RWPE1 (cell line): ENCODE measurements around the gene RGPD5.
"Not testable (repeated sequence)": the region's sequence is repeated elsewhere in the genome, so short reads cannot be mapped to it uniquely, and the experiment has no call there.

ENCODE experiments used
- CTCF ChIA-PET: fragments of 350-600 bp; sonication (Branson Sonifier 250); formaldehyde crosslinking; extraction: SDS; loops from one replicate; lab custom pipeline; 2021; lab: Yijun Ruan, JAX
- POLR2A ChIA-PET: fragments of 400-600 bp; formaldehyde crosslinking; extraction: SDS; loops from one replicate; lab custom pipeline; 2020; ENCODE audit warnings: antibody characterized with exemption; ENCODE audit not compliant: low non-redundant PET; lab: Yijun Ruan, JAX
- DNase-seq: peaks from one replicate; pipeline ENCODE4 v3.0.0; 2012; ENCODE audit warnings: low spot score
- H3K27ac ChIP-seq: fragments of 450-650 bp; 2 replicates; pipeline ENCODE4 v1.5.1; 2017

RGPD5 gene

GRCh38 chr2:109876625-109877024, 82.5 kb downstream of the RGPD5 start:
- CTCF ChIA-PET, POLR2A ChIA-PET: not testable (repeated sequence)

GRCh38 chr2:109882112-109882511, 88.0 kb downstream of the RGPD5 start:
- DNase-seq, H3K27ac ChIP-seq, POLR2A ChIA-PET, CTCF ChIA-PET: not testable (repeated sequence)

More at GRCh38 chr2:109876625-109877024, 82.5 kb downstream of the RGPD5 start:
- DNase-seq, H3K27ac ChIP-seq: not testable (repeated sequence)

- DNase-seq, CTCF ChIA-PET, POLR2A ChIA-PET, H3K27ac ChIP-seq: not testable (repeated sequence)
Measured at GRCh38 chr2:109888414-109888813, 94.3 kb downstream of the RGPD5 start.

DNA sequence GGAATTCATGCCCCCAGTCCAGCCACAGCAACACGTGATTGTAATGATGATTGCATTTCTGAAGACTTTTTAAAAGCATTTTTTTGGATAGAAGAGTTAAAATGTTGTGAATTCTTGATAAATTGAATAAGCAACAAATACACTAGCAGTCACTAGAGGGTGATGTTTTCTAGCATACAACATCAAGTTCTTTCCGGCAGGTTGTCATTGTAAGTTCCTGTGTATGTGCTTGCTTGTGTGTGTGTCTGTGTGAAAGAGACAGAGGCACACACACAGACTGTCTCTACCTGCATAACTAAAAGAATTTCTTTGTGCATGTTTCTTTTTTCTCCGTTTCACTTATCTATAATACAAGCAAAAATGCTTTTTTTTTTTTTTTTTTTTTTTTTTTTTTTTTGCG, 95.8 kb downstream of the RGPD5 start:
- DNase-seq, POLR2A ChIA-PET, CTCF ChIA-PET, H3K27ac ChIP-seq: not testable (repeated sequence)

GRCh38 chr2:109891024-109891423, 96.9 kb downstream of the RGPD5 start:
- H3K27ac ChIP-seq, CTCF ChIA-PET, DNase-seq, POLR2A ChIA-PET: not testable (repeated sequence)

DNA sequence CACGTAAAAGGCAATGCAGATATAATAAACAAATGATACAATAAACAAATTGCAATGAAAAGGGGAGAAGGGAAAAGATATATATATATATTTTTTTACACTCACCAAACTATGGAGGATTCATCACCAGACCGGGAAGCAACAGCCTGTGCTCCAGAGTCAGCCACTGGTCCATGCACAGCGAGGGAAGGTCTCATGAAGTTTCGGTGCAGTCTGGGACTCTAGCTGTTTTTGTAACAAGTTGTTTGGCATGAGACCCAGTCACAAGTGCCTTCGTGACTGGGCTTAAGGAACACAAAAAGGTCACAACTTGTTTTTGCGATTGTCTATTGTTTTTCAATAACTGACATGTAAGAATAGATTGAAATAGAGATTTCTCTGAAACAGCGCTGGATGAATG, 99.6 kb downstream of the RGPD5 start:
- DNase-seq, CTCF ChIA-PET, POLR2A ChIA-PET, H3K27ac ChIP-seq: not testable (repeated sequence)

- CTCF ChIA-PET, POLR2A ChIA-PET: not testable (repeated sequence)
Measured at GRCh38 chr2:109894141-109894540, 100.0 kb downstream of the RGPD5 start.

DNA sequence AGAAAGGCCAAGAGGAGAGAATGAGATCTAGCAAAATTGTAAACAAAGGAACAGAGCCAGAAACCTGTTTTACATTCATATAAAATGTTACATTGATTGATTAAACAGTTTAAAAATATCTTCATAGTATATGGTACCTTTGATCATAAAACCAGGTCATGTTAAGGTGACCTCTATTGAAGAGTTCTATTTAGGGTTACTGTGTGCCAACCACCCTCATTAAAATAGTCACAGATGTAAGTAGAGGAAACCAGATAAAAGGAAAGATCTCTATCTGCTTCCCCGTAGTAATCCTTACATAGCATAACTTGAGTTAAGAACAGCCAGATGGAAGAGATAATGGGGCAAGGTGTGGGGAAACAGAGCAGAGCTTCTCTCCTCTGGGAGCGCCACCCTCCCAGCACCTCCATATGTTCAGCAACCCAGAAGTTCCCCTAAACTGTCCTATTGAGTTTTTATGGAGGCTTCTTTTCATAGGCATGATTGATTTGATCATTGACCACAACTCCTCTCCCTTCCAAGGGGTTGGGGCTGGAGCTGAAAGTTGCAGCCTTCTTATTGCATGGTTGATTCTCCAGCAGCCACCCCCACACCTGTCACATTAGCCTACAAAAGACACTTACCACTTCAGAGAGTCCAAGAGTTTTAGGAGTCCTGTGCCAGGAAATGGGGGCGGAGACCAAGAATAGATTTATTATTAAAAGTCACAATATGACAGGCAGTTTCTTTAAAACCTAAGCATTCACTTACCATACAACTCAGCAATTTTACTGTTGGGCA, 101.2 kb downstream of the RGPD5 start:
- POLR2A ChIA-PET, CTCF ChIA-PET, H3K27ac ChIP-seq, DNase-seq: not testable (repeated sequence)

More at GRCh38 chr2:109894141-109894540, 100.0 kb downstream of the RGPD5 start:
- DNase-seq, H3K27ac ChIP-seq: not testable (repeated sequence)

DNA sequence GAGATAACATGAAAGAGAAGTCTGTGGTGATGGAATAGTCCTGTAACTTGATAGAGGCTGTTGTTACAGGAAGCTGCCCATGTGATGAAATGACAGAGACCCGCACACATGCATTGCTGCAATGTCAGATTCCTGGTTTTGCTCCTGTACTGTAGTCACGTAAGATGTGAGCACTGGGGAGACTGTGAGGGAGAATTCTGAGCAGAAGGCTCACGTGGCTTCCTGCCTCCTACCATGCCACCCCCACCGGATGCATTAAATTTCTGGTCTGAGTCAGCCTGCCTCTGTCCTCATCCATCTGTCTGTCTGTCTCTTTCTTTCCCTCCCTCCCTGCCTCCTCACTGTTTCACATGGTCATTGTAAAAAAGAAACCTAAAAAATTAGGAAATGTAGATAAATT, 102.1 kb downstream of the RGPD5 start:
- H3K27ac ChIP-seq, POLR2A ChIA-PET, CTCF ChIA-PET: not testable (repeated sequence)

DNA sequence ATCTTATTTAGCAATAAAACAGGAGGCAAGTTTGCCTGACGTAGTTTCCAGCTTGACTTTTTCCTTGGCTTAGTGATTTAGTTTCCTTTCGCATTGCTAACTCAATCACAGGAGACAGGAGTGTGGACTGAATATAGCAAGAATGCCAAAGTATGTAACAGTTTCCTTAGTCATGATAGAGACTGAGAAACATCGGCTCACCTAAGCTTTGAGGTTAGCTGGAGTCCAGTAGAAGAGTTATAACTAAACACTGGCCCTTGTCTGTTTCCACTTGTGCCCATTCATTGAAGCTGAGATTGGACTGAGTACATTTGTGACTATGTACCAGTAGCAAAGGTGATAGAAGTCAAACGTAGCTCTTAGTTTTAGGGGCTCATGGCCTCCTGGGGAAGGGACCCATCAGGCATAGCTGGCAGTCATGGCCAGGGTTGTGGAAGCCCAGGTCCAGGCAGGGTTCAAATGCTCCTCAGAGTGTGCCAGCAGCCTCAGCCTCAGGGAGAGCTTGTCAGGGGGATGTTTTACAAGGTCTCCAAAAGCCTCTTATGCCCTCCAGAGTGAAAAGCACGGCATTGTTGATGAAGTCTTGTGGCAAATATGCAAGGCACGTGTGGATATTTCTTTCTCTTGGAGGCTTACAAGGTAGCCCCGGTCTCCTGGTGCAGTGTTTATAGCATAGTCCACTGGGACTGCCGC, 103.8 kb downstream of the RGPD5 start:
- CTCF ChIA-PET, DNase-seq, POLR2A ChIA-PET, H3K27ac ChIP-seq: not testable (repeated sequence)

More for the DNA sequence above, 102.1 kb downstream of the RGPD5 start:
- not testable (repeated sequence) for DNase-seq

- CTCF ChIA-PET, H3K27ac ChIP-seq, POLR2A ChIA-PET, DNase-seq: not testable (repeated sequence)
Measured at GRCh38 chr2:109898462-109899336, 104.6 kb downstream of the RGPD5 start, which contains the start of gene LIMS3. Gene LIMS3 (plus strand): TSS chr2:109898688. CDS start chr2:109898729, 41 bp downstream.

DNA sequence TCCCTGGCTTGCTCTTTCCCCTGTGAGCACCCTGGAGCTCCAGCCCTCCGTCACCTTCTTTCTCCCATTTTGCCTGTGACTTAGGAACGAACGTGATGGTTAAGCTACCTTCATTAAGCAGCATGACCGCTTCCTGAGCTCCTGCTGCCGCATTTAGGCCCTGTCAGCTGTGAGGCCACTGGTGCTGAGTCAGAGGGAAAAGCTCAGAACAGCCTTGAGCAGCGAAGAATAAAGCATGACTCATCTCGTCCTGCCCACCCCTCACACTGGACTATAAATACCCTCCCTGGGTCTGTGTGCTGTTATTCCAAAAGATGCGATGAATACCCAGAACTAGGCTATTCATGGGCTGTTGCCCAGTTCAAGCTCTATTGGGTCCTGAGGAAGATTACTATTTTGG, 111.7 kb downstream of the RGPD5 start:
- H3K27ac ChIP-seq, POLR2A ChIA-PET, CTCF ChIA-PET, DNase-seq: not testable (repeated sequence)
